GM23248 (cell line): Measurements from ENCODE around the gene RAB33B. TPM values are rescaled to one million over a fixed set of nuclear protein-coding genes. Genes with fewer than 3 reads are reported as not detected.

Experiments
- DNase-seq: peaks from one replicate; pipeline ENCODE4 v3.0.0-alpha.2; 2015
- H2AFZ ChIP-seq: fragments of 200-600 bp; sonication (generic); 2 replicates; pipeline ENCODE4 v1.6.1; 2016; ENCODE audit warnings: antibody characterized with exemption
- H3F3A ChIP-seq: fragments of 200-600 bp; sonication (generic); 2 replicates; pipeline ENCODE4 v1.6.1; 2016; ENCODE audit warnings: mild to moderate bottlenecking, antibody characterized with exemption, mixed run types; ENCODE audit not compliant: insufficient read depth
- H3K27ac ChIP-seq: fragments of 200-600 bp; sonication (generic); 2 replicates; pipeline ENCODE4 v1.5.1; 2016; ENCODE audit warnings: mild to moderate bottlenecking
- H3K27me3 ChIP-seq: fragments of 200-600 bp; sonication (generic); replicated peaks from 2 replicates; pipeline ENCODE4 v1.6.1; 2016; ENCODE audit warnings: mild to moderate bottlenecking; ENCODE audit not compliant: insufficient read depth
- H3K36me3 ChIP-seq: fragments of 200-600 bp; sonication (generic); 2 replicates; pipeline ENCODE4 v1.6.1; 2016; ENCODE audit warnings: low read depth, mild to moderate bottlenecking
- H3K4me1 ChIP-seq: fragments of 200-600 bp; sonication (generic); 2 replicates; pipeline ENCODE4 v1.6.1; 2016; ENCODE audit warnings: mild to moderate bottlenecking; ENCODE audit not compliant: insufficient read depth
- H3K4me2 ChIP-seq: fragments of 200-600 bp; sonication (generic); one replicate; pipeline ENCODE4 v1.6.1; 2016; ENCODE audit warnings: mild to moderate bottlenecking; ENCODE audit not compliant: unreplicated experiment
- H3K4me3 ChIP-seq: fragments of 200-600 bp; sonication (generic); 2 replicates; pipeline ENCODE4 v1.5.1; 2016; ENCODE audit warnings: mild to moderate bottlenecking
- H3K79me2 ChIP-seq: fragments of 200-600 bp; sonication (generic); 2 replicates; pipeline ENCODE4 v1.6.1; 2016; ENCODE audit warnings: mild to moderate bottlenecking; ENCODE audit not compliant: insufficient read depth
- H3K9ac ChIP-seq: fragments of 200-600 bp; sonication (generic); 2 replicates; pipeline ENCODE4 v1.6.1; 2016; ENCODE audit warnings: mild to moderate bottlenecking
- H3K9me2 ChIP-seq: fragments of 200-600 bp; sonication (generic); 2 replicates; pipeline ENCODE4 v1.6.1; 2016; ENCODE audit warnings: mixed run types, mild to moderate bottlenecking, moderate library complexity; ENCODE audit not compliant: insufficient read depth
- H3K9me3 ChIP-seq: fragments of 200-600 bp; sonication (generic); one replicate; pipeline ENCODE4 v1.6.1; 2017; ENCODE audit warnings: low read depth
- H4K20me1 ChIP-seq: fragments of 200-600 bp; sonication (generic); 2 replicates; pipeline ENCODE4 v1.6.0; 2016; ENCODE audit not compliant: insufficient read depth
- EZH2 ChIP-seq: fragments of 200-600 bp; sonication (generic); IDR thresholded peaks from 2 replicates; pipeline ENCODE4 v1.6.1; 2018; ENCODE audit warnings: antibody characterized with exemption, mild to moderate bottlenecking; ENCODE audit not compliant: insufficient read depth, poor library complexity, severe bottlenecking
- EZH2phosphoT487 ChIP-seq: fragments of 200-600 bp; sonication (generic); IDR thresholded peaks from 2 replicates; pipeline ENCODE4 v1.6.1; 2018; ENCODE audit warnings: antibody characterized with exemption, moderate library complexity, mild to moderate bottlenecking, low read depth; ENCODE audit not compliant: insufficient read depth
- WGBS, 2 experiments: methylation state at CpG; one replicate each; pipeline ENCODE4 v1.1.6; 2015 to 2017; ENCODE audit warnings: low lambda C conversion rate in 2 of 2, low coverage in 1 of 2; ENCODE audit errors: missing lambda C conversion rate in 2 of 2; 5-methylcytosine and 5-hydroxymethylcytosine counted together
- in situ Hi-C: fragments of 300-500 bp; cut with MboI; formaldehyde crosslinking; loops from 2 replicates; pipeline ENCODE4 v1.15.0; 2020
- polyA plus RNA-seq: library from polyadenylated mRNA; unstranded; fragments of >200 nt; fragmentation: Nextera tagmentation; extraction: Ambion mirVana; gene quantifications from 2 replicates; pipeline ENCODE4 v1.2.1, GENCODE V29; 2016
- small RNA-seq: library from RNA; depleted of rRNA; stranded (forward); fragments of <200 nt; gene quantifications from one replicate; pipeline ENCODE3, GENCODE V24; 2014; ENCODE audit warnings: low read depth, low replicate concordance
- total RNA-seq: library from RNA; depleted of rRNA; stranded (reverse); fragments of >200 nt; shearing (Covaris generic); gene quantifications from 2 replicates; pipeline ENCODE4 v1.2.3, GENCODE V29; 2014; rRNA removed

RAB33B gene
- total and polyA plus RNA-seq, 2 experiments from 2014 or later: 11.6 to 13.2 TPM

GRCh38 chr4:139525414-139525813, 71.5 kb downstream of the RAB33B start:
- peaks cover 13% of the 10 kb centered on the region; the same call in 1 of the 2 replicates for H3K79me2 ChIP-seq
- no peak overlapping the region for H3K9ac ChIP-seq
- H3K27me3 ChIP-seq: no peaks in the 10 kb centered on the region
- no peaks in the 10 kb centered on the region for H3K9me3 ChIP-seq
- no peaks in the 10 kb centered on the region for H4K20me1 ChIP-seq
- no peak overlapping the region for H3K4me3 ChIP-seq
- H3K36me3 ChIP-seq: peaks cover 55% of the 10 kb centered on the region
- in situ Hi-C loops: no loop called here
- H3K9me2 ChIP-seq: no peaks in the 10 kb centered on the region
- H3F3A ChIP-seq: peaks cover 21% of the 10 kb centered on the region
- H2AFZ ChIP-seq: no peak overlapping the region
- DNase-seq: no peak
- H3K4me1 ChIP-seq: peaks cover 6% of the 10 kb centered on the region; the same call in 1 of the 2 replicates
- no peak for TF ChIP-seq EZH2
- TF ChIP-seq EZH2phosphoT487: no peak
- 46 to 100% methylated on average over 1 to 2 of the region's 2 CpGs for WGBS, 2 experiments
- no peak overlapping the region for H3K4me2 ChIP-seq
- no peak overlapping the region for H3K27ac ChIP-seq

Small RNAs within 50 kb of the gene (small RNA-seq; reads per million reads assigned to genes)
- not detected for gene RF01225

Other genes with a start within 250 kb of the RAB33B start
- gene MGARP, start 173.9 kb upstream of the RAB33B start, total RNA-seq: 2.1 and 2.4 TPM in 2 replicates
- 2.9 TPM in 2 replicates for gene MGARP, start 173.9 kb upstream of the RAB33B start, polyA plus RNA-seq
- gene NAA15, start 152.6 kb upstream of the RAB33B start, total RNA-seq: 29.2 and 30.1 TPM in 2 replicates
- 32.3 and 32.8 TPM in 2 replicates for gene NAA15, start 152.6 kb upstream of the RAB33B start, polyA plus RNA-seq
- 23.0 and 38.0 TPM in 2 replicates for gene NDUFC1, start 151.6 kb upstream of the RAB33B start, total RNA-seq
- gene NDUFC1, start 151.6 kb upstream of the RAB33B start, polyA plus RNA-seq: 222 and 225 TPM in 2 replicates
- 82.5 and 101 TPM in 2 replicates for gene SETD7, start 102.1 kb downstream of the RAB33B start, total RNA-seq
- 31.6 and 34.0 TPM in 2 replicates for gene SETD7, start 102.1 kb downstream of the RAB33B start, polyA plus RNA-seq
- 2.0 and 7.5 TPM in 2 replicates for gene MGST2, start 211.7 kb downstream of the RAB33B start, total RNA-seq
- gene MGST2, start 211.7 kb downstream of the RAB33B start, polyA plus RNA-seq: 17.9 and 18.1 TPM in 2 replicates